ENCODE measurements around the gene STAMBPL1. TPM values are rescaled to one million over a fixed set of nuclear protein-coding genes. Genes with fewer than 3 reads are reported as not detected.
"Not testable (repeated sequence)": the region's sequence is repeated elsewhere in the genome, so short reads cannot be mapped to it uniquely, and the experiment has no call there.

STAMBPL1 gene
- total and polyA plus RNA-seq, 5 donors from 2014 or later, result 12.2 to 40.5 (median 14.7) TPM

DNA sequence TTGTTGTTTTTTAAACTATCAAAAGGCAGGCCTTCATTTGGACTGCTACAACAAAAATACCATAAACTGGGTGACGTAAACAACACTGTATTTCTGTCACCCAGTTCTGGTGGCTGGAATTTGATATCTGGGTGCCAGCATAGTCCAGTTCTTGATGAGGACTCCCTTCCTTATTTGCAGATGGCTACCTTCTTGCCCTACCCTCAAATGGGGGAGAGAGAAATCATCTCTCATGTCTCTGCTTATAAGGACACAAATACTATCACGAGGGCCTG is 47.3 kb downstream of the STAMBPL1 start:
- DNase-seq (no peak), ATAC-seq (ENCODE audit: low read depth in 2 of 2) (no peak)
- no peaks in the 10 kb centered on the region for H3K9me3 Mint-ChIP-seq
- H3K4me3 ChIP-seq (ENCODE audit: low read depth, low read length), result no peak overlapping the region
- no peak overlapping the region for H3K4me3 Mint-ChIP-seq
- H3K4me1 ChIP-seq (ENCODE audit: control insufficient read depth, insufficient read depth, low read length, poor library complexity, severe bottlenecking), result no peaks in the 10 kb centered on the region
- peaks cover under 1 to 10% (median 2%) of the 10 kb centered on the region in 4 donors for H3K4me1 Mint-ChIP-seq
- H3K27ac ChIP-seq (ENCODE audit: insufficient read depth, low read length, poor library complexity, severe bottlenecking), result no peak overlapping the region
- peaks cover 52% of the 10 kb centered on the region for H3K36me3 ChIP-seq (ENCODE audit: control insufficient read depth, insufficient read depth, low read length)
- H3K27me3 ChIP-seq (ENCODE audit: control insufficient read depth, insufficient read depth, low read length), result no peaks in the 10 kb centered on the region
- H3K9me3 ChIP-seq (ENCODE audit: control insufficient read depth in 2 of 2, low read length in 2 of 2), result no peaks in the 10 kb centered on the region
- peaks cover 48% of the 10 kb centered on the region for H3K36me3 Mint-ChIP-seq
- no peak overlapping the region for H3K27ac Mint-ChIP-seq
- no peaks in the 10 kb centered on the region for H3K27me3 Mint-ChIP-seq

DNA sequence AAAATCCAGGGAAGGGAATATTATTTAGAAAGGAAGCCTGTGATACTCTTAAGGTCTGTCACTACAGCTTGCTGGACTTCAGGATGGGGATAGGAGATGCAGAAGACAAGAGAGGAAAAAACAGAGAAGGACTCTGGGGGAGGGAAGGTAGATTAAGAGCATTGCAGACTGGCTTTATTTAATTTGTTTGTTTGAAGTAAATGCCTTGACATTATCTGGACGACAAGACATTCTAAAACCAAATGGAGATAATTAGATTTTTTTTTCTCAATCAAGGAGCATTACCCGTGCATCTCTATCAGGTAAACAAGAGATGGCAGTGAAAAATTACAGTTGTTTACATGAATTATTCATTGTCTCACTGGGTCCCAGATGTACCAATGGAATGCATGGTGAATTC is 48.2 kb downstream of the STAMBPL1 start:
- Histone ChIP-seq H3K36me3 (ENCODE audit: control insufficient read depth, insufficient read depth, low read length) (peaks cover 46% of the 10 kb centered on the region), H3K27me3 (ENCODE audit: control insufficient read depth, insufficient read depth, low read length) (no peaks in the 10 kb centered on the region), H3K4me1 (ENCODE audit: control insufficient read depth, insufficient read depth, low read length, poor library complexity, severe bottlenecking) (no peaks in the 10 kb centered on the region), H3K9me3 (ENCODE audit: control insufficient read depth in 2 of 2, low read length in 2 of 2) (no peaks in the 10 kb centered on the region), H3K4me3 (ENCODE audit: low read depth, low read length) (no peak overlapping the region), H3K27ac (ENCODE audit: insufficient read depth, low read length, poor library complexity, severe bottlenecking) (no peak overlapping the region)
- ATAC-seq (ENCODE audit: low read depth in 2 of 2) (no peak), DNase-seq (no peak)
- Mint-ChIP-seq H3K36me3 (peaks cover 42% of the 10 kb centered on the region), H3K27me3 (no peaks in the 10 kb centered on the region), H3K9me3 (no peaks in the 10 kb centered on the region), H3K4me1 (peaks cover 7 to 10% (median 7%) of the 10 kb centered on the region in 4 donors), H3K4me3 (no peak overlapping the region), H3K27ac (peak overlapping the region in 1 of 3 donors; percentile 83)

DNA sequence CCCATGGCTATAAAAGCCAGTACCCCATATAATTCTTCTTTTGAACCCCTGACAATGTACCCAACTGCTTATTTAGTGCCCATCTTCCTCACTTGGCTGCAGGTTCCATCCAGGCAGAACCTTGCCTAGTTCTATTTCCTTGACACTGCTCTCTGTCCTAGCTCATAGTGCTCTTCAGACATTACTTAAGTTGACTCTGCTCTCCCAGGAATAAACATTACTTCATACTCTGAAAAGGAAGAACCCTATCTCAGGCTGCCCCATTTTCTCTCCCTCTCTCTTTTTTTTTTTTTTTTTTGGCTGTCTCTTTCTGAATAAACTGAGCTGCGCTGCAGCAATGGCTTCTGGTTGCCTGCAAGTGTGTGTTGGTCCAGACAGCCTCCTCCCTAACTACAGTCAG is 51.5 kb downstream of the STAMBPL1 start:
- DNase-seq, result no peak
- no peak overlapping the region for H3K27ac ChIP-seq (ENCODE audit: insufficient read depth, low read length, poor library complexity, severe bottlenecking)
- peaks cover 21% of the 10 kb centered on the region for H3K36me3 ChIP-seq (ENCODE audit: control insufficient read depth, insufficient read depth, low read length)
- H3K4me3 ChIP-seq (ENCODE audit: low read depth, low read length), result no peak overlapping the region
- no peaks in the 10 kb centered on the region for H3K9me3 ChIP-seq (ENCODE audit: control insufficient read depth in 2 of 2, low read length in 2 of 2)
- peaks cover 12 to 24% (median 16%) of the 10 kb centered on the region in 4 donors for H3K4me1 Mint-ChIP-seq
- H3K27me3 Mint-ChIP-seq, result no peaks in the 10 kb centered on the region
- H3K9me3 Mint-ChIP-seq, result no peaks in the 10 kb centered on the region
- peak overlapping the region in 1 of 3 donors; percentile 28 for H3K27ac Mint-ChIP-seq
- no peak overlapping the region for H3K4me3 Mint-ChIP-seq
- H3K4me1 ChIP-seq (ENCODE audit: control insufficient read depth, insufficient read depth, low read length, poor library complexity, severe bottlenecking), result peaks cover 11% of the 10 kb centered on the region
- no peaks in the 10 kb centered on the region for H3K27me3 ChIP-seq (ENCODE audit: control insufficient read depth, insufficient read depth, low read length)
- ATAC-seq (ENCODE audit: low read depth in 2 of 2), result no peak
- peaks cover 20% of the 10 kb centered on the region for H3K36me3 Mint-ChIP-seq

DNA sequence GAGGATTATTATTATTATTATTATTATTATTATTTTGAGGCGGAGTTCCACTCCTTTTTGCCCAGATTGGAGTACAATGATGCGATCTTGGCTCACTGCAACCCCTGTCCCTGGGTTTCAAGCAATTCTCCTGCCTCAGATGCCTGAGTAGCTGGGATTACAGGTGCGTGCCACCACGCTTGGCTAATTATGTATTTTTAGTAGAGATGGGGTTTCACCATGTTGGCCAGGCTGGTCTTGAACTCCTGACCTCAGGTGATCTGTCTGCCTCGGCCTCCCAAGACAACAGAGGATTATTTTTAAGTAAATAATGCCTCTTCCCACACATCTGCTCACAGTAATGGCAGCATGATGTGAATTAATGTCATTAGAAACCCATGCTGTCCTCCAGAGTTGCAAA is 52.0 kb downstream of the STAMBPL1 start:
- not testable (repeated sequence) for H3K9me3 Mint-ChIP-seq; H3K27me3 Mint-ChIP-seq; H3K4me3 ChIP-seq (ENCODE audit: low read depth, low read length); H3K27ac ChIP-seq (ENCODE audit: insufficient read depth, low read length, poor library complexity, severe bottlenecking); H3K4me3 Mint-ChIP-seq; H3K9me3 ChIP-seq (ENCODE audit: control insufficient read depth in 2 of 2, low read length in 2 of 2); DNase-seq; ATAC-seq (ENCODE audit: low read depth in 2 of 2); H3K27me3 ChIP-seq (ENCODE audit: control insufficient read depth, insufficient read depth, low read length)
- peak overlapping the region in 2 of 3 donors; percentile 28 to 74 for H3K27ac Mint-ChIP-seq
- H3K4me1 Mint-ChIP-seq, result peaks cover 12 to 27% (median 17%) of the 10 kb centered on the region in 4 donors
- H3K4me1 ChIP-seq (ENCODE audit: control insufficient read depth, insufficient read depth, low read length, poor library complexity, severe bottlenecking), result peaks cover 11% of the 10 kb centered on the region
- peaks cover 17% of the 10 kb centered on the region for H3K36me3 ChIP-seq (ENCODE audit: control insufficient read depth, insufficient read depth, low read length)
- H3K36me3 Mint-ChIP-seq, result peaks cover 17% of the 10 kb centered on the region

DNA sequence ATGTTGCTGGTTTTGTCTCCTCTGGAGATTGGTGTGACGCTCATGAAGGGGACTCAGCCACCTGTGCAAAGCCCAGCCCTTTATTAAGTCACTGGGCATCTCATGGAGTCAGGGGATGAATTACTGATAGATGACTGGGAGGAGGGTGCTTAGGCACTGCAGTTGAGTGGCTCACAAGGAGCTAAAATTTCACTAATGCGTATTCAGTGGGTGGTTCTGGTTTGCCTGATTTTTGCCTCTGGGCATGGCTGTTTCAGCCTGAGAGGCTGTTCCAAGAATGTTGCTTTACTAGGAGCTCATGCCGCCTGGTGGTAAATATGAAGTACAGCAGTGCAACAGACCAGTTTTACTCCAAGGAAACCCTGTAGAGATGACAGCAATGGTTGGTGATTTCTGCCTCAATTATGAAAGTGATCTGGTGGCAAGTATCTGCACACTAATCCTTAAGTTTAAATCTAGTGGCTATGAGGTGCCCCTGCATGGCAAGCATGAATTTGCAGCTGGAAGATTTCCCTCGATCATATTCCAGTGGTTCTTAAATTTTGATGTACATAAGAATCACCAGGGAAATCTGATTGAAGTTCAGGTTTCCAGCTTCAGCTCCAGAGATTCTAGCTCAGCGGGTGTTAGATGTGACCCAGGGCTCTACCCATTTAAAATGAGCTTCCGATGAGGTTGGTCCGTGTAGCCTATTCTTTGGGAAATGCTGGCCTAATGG is 52.7 kb downstream of the STAMBPL1 start:
- Mint-ChIP-seq H3K27ac (peak overlapping the region; percentile 28 to 74 (median 49)), H3K27me3 (no peaks in the 10 kb centered on the region), H3K4me3 (no peak overlapping the region), H3K4me1 (peaks cover 12 to 27% (median 17%) of the 10 kb centered on the region in 4 donors), H3K36me3 (peaks cover 18% of the 10 kb centered on the region), H3K9me3 (no peaks in the 10 kb centered on the region)
- Histone ChIP-seq H3K4me1 (ENCODE audit: control insufficient read depth, insufficient read depth, low read length, poor library complexity, severe bottlenecking) (peaks cover 11% of the 10 kb centered on the region), H3K27ac (ENCODE audit: insufficient read depth, low read length, poor library complexity, severe bottlenecking) (no peak overlapping the region), H3K4me3 (ENCODE audit: low read depth, low read length) (no peak overlapping the region), H3K27me3 (ENCODE audit: control insufficient read depth, insufficient read depth, low read length) (no peaks in the 10 kb centered on the region), H3K9me3 (ENCODE audit: control insufficient read depth in 2 of 2, low read length in 2 of 2) (no peaks in the 10 kb centered on the region), H3K36me3 (ENCODE audit: control insufficient read depth, insufficient read depth, low read length) (peaks cover 15% of the 10 kb centered on the region)
- ATAC-seq (ENCODE audit: low read depth in 2 of 2), result peak; percentile 64 to 66
- DNase-seq, result peak; percentile 12 to 76 (median 54)

DNA sequence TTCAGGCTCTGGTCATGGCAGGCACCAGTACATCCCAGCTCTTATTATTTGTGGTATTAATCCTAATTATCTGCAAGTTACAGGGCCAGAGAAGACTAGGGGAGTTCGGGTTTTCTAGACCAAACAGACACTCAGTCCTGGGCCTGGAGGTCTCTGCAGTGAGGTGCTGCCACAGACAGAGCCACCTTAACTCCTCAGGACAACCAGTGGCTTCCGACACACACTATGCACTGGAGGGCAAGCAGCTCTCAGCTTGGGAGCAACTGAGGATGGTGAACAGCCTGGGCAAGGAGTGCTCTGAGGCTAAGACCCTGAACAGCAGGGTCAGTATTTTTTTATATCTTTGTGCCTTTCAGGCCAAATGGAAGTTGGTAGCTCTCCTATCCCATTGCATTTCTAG is 53.5 kb downstream of the STAMBPL1 start:
- DNase-seq, result no peak
- H3K9me3 ChIP-seq (ENCODE audit: control insufficient read depth in 2 of 2, low read length in 2 of 2), result no peaks in the 10 kb centered on the region
- Mint-ChIP-seq H3K27me3 (no peaks in the 10 kb centered on the region), H3K9me3 (no peaks in the 10 kb centered on the region), H3K36me3 (peaks cover 21% of the 10 kb centered on the region), H3K27ac (peak overlapping the region in 2 of 3 donors; percentile 33), H3K4me3 (no peak overlapping the region), H3K4me1 (peaks cover 12 to 27% (median 17%) of the 10 kb centered on the region in 4 donors)
- no peak overlapping the region for H3K4me3 ChIP-seq (ENCODE audit: low read depth, low read length)
- ATAC-seq (ENCODE audit: low read depth in 2 of 2), result no peak
- peaks cover 11% of the 10 kb centered on the region for H3K4me1 ChIP-seq (ENCODE audit: control insufficient read depth, insufficient read depth, low read length, poor library complexity, severe bottlenecking)
- H3K27ac ChIP-seq (ENCODE audit: insufficient read depth, low read length, poor library complexity, severe bottlenecking), result no peak overlapping the region
- peaks cover 19% of the 10 kb centered on the region for H3K36me3 ChIP-seq (ENCODE audit: control insufficient read depth, insufficient read depth, low read length)
- no peaks in the 10 kb centered on the region for H3K27me3 ChIP-seq (ENCODE audit: control insufficient read depth, insufficient read depth, low read length)

DNA sequence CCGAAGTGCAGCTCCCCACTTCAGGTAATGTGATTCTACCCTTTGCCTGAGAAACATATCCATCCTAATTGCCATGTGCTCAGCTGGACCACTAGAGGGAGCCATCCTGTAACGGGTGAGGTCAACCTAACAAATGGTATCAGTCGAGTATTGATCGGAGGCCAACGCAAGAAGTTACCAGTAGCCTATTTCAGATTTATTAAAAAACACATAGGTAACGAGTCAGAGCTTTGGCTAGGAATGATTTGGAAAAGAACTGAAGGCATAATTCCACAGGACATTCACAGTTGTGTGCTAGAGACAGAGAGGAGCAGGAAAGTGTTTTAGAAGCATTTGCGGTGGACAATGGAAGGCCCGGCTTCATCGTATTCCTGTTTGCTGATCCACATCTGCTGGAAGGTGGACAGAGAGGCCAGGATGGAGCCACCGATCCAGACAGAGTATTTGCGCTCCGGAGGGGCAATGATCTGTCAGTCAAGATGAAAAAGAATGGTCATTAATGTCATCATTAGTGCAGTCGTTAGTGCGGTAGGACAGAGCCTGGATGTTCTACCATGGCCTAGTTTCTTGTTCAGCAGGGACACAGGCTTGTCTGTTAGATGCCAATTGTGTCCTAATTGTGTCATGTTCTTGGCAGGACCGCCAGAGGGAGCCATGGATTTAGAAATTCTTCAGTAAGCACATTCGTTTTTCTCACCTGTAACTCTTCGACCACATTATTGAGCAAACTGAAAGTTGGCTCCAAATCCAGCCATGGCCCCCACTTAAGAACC is 55.0 kb downstream of the STAMBPL1 start:
- DNase-seq (peak; percentile 59 to 90 (median 78)), ATAC-seq (ENCODE audit: low read depth in 2 of 2) (peak; percentile 70 to 75)
- peak overlapping the region; percentile 14 to 92 (median 90) for H3K27ac Mint-ChIP-seq
- peaks cover 28% of the 10 kb centered on the region for H3K36me3 Mint-ChIP-seq
- H3K27me3 Mint-ChIP-seq, result no peaks in the 10 kb centered on the region
- H3K4me1 Mint-ChIP-seq, result peaks cover 12 to 27% (median 17%) of the 10 kb centered on the region in 4 donors
- no peaks in the 10 kb centered on the region for H3K27me3 ChIP-seq (ENCODE audit: control insufficient read depth, insufficient read depth, low read length)
- H3K9me3 Mint-ChIP-seq, result no peaks in the 10 kb centered on the region
- peak overlapping the region; percentile 4 to 48 (median 26) for H3K4me3 Mint-ChIP-seq
- peaks cover 11% of the 10 kb centered on the region for H3K4me1 ChIP-seq (ENCODE audit: control insufficient read depth, insufficient read depth, low read length, poor library complexity, severe bottlenecking)
- peak overlapping the region; percentile 48 for H3K4me3 ChIP-seq (ENCODE audit: low read depth, low read length)
- peak overlapping the region; percentile 47 for H3K27ac ChIP-seq (ENCODE audit: insufficient read depth, low read length, poor library complexity, severe bottlenecking)
- no peaks in the 10 kb centered on the region for H3K9me3 ChIP-seq (ENCODE audit: control insufficient read depth in 2 of 2, low read length in 2 of 2)
- H3K36me3 ChIP-seq (ENCODE audit: control insufficient read depth, insufficient read depth, low read length), result peaks cover 25% of the 10 kb centered on the region
